Stimulated activated CD8-positive, alpha-beta memory T cell treated with anti-CD3 and anti-CD28 coated beads, Interleukin-7, amount 100 ng/mL, for 4 hours (primary cell): ENCODE results near the gene MRLN.
"Not testable (repeated sequence)": the region's sequence is repeated elsewhere in the genome, so short reads cannot be mapped to it uniquely, and the experiment has no call there.

Experiments used
- DNase-seq, 2 donors: peaks; one replicate each; pipeline ENCODE4 v3.0.0-alpha.2; 2020; ENCODE audit warnings: low read depth in 2 of 2

Gene MRLN

DNA sequence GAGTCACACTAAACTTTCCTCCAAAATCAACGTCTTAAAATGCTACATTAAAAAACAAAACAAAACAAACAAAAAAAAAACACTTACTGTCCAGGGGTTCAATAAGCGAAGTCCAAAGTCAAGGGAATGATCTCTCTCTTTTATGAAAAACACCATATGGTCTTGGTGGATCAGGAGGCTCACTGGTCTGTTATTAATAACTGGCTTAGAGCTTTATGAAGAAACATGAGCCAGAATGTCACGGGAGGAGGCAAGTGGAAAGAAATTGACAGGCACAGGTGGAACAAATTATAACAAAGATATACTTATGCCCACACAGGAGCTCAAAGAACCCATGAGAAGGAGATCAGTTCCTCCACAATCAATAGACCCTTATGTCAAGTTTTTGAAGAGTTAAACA is at the start of gene MRLN:
MRLN (minus strand) TSS at position 189 of the 400 bp plus-strand sequence.
- no peak for DNase-seq

DNA sequence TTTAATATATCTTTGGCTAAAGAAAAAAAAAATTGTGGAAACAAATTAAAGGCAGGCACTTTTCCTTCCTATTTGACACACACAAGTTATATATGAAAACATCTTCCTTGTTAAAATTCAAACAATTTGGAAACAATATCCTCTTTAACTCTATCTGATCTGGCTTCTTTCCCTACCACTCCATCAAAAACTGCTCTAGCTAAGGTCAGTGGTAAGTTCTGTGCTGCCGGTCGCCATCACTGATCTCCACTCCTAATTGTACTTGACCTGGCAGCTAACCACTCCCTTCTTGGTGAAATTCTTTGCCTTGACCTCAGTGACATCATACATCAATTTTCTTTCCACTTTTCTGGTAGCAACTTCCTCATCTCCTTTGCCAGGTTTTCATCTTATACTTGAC is 47.9 kb upstream of the MRLN start:
- no peak for DNase-seq

DNA sequence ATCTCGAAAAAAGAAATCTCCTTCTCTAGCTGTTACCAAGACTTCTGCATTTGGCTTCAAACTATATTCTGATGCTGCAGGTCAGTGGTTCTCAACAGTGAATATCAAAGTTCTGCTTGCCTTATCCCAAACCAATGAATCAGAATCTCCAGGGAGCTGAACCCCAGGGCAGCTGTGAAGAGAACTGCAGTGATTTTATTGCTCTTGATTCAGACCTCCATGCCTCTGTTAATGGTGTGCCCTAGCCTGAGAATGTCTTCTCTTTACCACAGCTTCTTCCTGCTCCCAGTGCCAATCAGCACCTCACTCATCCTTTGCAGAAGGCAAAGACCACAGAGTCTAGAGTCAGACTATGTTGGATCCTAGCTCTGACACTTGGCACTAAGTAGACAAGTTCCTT is 46.2 kb upstream of the MRLN start:
- no peak for DNase-seq

DNA sequence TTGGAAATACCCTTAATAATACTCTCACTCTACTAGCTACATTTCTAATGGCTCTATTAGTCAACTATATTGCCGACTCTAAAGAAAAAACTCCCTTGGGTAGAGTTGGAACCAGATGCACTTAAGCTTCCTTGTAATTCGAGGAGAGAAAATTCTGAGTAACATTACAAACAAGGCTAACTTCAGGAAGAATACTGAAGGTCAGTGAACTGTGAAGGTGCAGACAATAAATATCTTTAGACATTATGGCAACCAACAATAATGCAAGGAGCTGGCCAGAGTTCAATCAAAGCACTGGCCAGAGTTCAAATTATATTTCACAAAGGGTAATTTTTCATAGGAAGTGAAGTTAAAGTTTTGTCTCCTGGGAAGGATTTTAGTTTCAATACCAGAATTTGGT is 40.7 kb upstream of the MRLN start:
- DNase-seq: no peak

DNA sequence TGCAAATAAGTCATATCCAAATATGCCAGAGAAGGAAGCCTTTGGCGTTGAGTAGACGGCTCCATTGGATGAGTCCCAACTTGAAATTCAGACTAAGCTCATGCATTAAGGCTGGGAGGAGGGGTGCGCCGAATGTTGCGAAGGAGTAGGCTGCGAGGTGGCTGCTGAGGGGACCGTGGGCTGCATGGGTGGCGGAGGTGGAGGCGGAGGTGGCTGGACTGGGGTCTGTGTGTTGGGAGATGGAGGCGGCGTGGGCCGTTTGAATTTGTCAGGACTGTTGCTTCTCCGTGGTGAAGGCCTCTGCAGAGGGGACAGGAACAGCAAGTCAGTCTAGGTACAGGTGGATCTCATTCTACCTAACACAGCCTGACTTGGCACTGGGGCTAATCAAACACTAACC is 39.6 kb upstream of the MRLN start:
- DNase-seq: no peak

DNA sequence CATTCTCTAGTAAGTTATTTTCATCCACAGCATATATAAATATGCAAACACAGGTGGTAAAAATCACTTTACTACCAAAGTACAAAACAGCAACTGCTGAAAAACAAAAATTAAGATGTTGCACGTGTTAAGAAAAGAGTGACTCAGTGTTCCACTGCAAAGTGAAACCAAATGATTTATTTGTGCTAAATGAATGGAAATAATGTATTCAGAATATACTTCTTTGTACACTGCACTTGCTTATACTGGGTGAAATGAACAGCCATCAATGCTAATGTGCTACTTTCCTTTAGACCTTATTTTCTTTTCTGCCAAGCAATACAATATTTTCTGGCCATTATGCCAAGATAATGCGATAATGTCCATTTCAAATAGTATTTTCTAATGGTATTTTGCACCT is 38.3 kb upstream of the MRLN start:
- no peak for DNase-seq

DNA sequence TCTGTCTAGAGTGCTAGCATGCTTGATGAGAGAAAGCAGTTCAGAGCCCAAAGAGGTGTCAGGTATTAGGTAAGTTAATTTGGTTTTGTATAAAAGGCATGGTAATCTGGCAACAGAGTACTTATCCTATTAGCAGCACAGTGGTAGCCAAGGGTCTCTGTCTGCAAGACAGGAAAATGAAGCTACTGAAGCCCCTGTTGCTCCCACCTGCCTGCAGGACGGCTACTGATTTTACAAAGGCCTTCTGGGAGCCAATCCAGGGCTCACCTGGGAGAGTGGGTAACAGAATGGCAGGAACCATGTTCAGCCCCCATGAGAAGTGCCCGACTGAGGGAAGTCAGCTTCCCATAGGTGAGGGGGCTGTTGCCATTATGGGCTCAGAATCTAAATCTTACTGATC is 36.8 kb upstream of the MRLN start:
- DNase-seq: not testable (repeated sequence)

DNA sequence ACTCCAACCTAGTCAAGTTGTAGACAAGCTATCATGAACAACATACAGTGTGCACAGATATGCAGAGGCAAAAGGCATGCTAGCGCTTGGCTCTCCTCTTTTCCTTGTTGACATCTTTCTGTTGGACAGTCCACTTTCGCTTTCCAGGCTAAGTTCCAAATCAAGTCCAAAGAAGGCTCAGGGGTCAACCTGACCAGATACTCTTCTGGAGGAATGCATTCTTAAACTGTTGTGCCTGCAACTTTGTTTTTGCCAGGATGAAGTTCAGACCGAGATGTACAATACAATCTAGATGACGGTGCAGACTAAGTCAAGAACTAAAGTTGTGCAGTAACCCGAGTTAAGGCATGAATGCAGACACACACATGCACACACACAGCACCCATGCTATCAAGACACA is 35.7 kb upstream of the MRLN start:
- DNase-seq: not testable (repeated sequence)

DNA sequence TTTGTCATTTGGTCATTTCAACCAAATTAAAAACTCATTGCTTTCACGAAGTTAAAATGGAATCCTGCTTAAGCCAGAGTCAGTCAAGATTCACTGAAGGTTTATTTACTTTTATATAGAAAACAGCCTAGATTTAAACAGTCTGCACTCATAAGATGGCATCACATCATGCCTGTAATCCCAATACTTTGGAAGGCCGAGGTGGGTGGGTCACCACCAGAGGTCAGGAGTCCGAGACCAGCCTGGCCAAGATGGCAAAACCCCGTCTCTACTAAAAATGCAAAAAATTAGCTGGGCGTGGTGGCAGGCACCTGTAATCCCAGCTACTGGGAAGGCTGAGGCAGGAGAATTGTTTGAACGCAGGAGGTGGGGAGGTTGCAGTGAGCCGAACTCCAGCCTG is 33.8 kb upstream of the MRLN start:
- not testable (repeated sequence) for DNase-seq

DNA sequence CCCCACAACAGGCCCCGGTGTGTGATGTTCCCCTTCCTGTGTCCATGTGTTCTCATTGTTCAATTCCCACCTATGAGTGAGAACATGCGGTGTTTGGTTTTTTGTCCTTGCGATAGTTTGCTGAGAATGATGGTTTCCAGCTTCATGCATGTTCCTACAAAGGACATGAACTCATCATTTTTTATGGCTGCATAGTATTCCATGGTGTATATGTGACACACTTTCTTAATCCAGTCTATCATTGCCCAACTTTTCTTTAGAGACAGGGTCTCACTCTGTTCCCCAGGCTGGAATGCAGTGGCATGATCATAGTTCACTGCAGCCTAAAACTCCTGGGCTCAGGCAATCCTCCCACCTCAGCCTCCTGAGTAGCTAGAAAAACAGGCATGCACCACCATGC is 32.2 kb upstream of the MRLN start:
- DNase-seq: not testable (repeated sequence)

DNA sequence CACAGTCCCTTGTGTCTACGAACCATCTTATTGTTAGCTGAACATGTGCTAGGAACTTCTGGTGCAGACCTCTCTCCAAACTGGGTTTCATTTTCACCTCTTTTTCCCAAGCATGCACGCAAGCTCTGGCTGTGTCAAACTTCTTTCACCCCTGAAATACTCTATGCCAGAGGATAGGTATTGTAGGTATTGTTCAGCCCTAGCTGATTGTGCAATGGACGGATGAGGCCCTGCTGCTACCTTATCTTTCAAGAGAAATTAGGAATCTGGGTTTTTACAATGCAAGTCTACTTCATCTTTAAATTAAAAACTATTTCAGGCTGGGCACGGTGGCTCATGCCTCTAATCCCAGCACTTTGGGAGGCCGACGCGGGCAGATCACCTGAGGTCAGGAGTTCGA is 28.3 kb upstream of the MRLN start:
- no peak for DNase-seq

DNA sequence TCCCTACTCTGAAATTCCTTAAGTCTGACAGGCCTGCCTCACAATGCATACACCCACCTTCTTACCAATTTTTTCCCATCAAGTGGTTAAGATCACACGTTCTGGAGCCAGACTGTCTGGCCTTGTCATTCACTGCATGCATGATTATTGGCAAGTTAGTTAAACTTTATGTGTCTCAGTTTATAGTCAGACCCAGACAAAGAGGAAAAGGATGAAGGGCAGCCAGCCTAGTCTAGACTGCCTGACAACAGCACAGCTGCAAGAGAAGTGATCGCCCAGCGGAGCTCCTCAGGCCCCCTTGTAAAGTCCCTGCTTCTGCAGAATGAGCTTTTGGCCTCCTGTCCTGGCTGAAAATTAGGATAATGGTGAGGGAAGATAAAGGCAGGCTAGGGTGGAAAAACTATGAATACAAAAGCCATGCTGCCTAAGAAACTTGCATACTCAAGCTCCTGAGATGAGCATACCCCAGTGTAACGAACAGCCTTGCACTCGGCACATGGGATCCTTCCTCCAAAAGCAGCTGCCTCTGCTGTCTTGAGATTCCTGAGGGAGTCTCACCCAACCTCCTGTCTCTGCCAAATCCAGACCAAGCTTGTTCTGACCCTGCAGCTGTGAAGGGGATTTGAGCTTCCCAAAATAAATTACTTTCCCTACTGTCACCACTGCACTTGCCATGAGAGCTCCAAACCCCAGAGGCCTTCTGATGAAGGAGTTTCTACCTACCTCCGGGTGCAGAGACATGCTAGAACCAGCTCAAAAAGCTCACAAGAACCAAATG is 26.7 kb upstream of the MRLN start:
- no peak for DNase-seq

DNA sequence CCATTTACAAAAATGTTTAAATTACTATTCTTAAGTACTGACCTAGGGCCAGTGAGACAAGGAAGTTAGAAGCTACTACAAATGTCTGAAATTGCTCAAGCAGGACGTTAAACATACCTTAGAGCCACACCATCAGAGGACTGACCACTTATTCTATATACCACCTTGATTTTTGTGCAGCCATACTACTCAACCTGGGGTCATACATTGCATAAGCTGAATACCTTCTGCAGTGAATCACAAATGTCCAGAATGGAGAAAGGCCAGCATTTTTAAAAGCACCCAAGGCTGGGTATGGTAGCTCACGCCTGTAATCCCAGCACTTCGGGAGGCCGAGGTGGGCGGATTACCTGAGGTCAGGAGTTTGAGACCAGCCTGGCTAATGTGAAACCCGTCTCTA is 21.2 kb upstream of the MRLN start:
- DNase-seq: no peak

DNA sequence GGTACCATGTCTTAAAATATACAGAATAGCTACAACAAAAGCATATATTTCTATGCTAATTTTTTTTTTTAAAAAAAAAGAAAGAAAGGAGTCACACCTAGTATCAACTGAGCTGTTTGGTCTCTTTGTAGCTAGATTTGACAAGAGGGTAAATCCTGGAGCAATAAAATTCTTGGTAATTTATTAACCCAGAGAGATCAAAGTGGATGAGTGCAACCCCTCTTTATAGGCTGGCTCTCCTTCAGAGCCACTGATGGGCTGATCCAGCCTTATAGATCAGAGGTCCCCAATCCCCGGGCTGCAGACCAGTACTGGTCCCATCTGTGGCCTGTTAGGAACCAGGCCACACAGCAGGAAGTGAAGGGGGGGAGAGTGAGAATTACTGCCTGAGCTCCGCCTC is 19.8 kb upstream of the MRLN start:
- DNase-seq: no peak

DNA sequence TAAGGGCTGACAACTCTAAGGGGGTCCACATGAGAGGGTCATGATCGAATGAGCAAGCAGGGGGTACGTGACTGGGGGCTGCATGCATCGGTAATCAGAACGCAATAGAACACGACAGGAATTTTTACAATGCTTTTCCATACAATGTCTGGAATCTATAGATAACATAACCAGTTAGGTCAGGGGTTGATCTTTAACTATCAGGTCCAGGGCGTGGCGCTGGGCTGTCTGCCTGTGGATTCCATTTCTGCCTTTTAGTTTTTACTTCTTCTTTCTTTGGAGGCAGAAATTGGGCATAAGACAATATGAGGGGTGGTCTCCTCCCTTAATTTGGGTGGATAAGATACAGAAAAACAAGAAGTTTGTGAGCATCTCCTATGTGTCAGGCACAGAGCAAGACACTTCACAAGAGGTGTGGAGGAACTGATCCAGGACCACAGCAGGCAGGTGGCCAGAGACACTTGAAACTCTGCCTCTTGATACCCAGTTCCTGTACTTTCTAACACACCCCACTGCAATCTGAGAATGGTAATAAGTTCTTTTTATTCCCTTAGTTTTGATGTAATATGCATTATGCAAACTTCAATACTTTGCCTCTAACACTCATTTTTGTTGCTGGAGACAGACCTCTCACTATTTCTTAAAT is 18.0 kb upstream of the MRLN start:
- no peak for DNase-seq

DNA sequence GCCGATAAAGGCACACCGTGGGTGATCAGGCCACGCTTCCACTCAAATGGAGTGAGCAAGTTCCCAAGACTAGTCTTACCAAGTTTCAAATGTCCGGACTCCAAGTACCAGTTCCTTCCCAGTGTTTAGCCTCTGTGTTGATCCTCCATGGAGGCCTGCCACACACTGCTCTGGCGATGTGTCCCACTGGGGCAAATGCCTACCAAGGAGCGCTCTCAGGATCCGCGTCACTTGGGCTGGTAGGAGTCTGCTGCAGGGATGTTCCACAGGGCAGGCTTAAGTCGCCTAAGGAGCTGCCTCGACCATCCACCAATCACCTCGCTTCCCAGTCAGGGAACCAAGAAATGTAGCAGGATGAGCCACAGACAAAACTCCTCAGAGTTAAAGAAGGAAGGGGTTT is 17.4 kb upstream of the MRLN start:
- no peak for DNase-seq

DNA sequence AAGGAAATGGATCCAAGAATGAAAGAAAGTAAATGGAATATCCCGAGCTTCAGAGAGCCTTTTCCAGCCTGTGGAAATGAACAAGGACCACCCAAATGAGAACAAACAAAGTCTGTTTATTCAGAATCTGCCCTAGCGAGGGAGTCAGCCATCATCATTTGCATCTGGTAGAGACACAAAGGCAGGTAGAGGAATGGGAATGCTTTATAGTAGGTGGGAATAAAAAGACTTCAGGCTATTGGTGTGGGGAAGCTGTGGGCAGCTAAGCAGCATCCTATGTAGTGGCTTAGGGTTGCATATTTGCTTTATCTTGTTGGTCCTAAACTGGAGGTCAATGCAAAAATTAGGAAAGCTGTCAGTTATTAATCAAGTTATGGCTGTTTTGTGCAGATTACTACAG is 9.2 kb upstream of the MRLN start:
- no peak for DNase-seq

DNA sequence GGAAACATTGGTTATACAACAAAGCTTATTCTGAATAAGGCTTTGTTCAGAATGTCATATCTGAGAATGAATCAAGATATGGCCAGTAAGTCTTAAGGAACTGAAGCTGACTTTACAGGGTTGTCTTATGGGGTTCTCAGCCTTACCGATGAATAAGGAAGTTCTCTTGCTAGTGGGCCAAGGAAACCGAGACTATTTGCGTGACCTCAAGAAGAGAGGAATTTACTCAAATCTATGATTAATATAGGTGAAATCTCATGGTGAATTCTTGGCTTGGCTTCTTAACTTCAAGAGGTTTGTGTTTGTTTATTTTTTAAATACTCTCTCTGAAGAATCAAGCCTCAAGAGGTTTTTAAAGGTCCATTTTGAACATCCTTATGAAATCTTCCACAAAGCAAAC is 4.7 kb upstream of the MRLN start:
- no peak for DNase-seq

DNA sequence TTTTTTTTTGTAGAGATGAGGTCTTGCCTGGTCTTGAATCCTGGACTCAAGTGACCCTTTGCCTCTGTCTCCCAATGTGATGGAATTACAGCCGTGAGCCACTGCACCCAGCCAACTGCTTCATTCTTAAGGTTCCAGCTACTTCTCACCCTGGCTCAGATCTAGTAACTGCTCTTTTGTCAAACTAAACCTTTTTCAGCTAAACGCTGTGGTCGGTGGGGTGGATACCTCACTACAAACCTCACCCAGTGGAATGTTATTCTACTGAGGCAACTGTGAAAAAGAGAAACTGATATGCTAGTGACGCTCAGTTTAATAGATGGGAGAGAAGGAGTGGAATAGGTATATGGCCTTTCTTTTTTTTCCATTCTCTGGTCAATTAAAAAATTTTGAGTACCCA is 1.7 kb upstream of the MRLN start:
- no peak for DNase-seq

DNA sequence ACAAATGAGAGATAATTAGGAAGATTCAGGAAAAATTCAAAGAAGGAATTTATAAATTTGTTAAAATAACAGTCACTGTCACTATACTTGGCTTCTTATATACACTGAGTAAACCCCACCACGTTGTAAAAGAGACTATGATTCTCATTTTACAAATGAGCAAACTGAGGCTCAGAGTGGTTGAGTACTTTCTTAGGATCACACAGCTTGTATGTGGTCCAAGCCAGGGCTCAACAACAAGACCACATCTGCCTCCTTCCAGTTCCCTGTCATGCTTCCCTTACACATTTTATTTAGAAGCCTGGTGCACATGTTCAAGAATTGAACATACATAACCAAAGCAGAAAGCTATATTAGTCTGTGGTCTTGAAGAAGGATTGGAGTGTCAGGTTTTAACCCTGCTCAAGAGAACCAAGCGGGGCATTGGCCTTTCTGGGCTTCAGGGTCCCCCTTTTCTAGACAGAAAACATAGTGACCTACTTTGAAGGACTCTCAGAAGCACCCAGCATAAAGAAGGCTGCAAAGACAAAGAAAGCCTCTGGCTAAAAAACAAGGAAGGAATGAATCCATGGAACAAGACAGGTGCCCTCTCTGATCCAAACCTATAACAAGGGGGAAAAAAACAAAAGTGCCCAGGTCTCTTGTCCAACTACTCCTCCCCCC is 846 bp downstream of the MRLN start:
- DNase-seq: no peak

DNA sequence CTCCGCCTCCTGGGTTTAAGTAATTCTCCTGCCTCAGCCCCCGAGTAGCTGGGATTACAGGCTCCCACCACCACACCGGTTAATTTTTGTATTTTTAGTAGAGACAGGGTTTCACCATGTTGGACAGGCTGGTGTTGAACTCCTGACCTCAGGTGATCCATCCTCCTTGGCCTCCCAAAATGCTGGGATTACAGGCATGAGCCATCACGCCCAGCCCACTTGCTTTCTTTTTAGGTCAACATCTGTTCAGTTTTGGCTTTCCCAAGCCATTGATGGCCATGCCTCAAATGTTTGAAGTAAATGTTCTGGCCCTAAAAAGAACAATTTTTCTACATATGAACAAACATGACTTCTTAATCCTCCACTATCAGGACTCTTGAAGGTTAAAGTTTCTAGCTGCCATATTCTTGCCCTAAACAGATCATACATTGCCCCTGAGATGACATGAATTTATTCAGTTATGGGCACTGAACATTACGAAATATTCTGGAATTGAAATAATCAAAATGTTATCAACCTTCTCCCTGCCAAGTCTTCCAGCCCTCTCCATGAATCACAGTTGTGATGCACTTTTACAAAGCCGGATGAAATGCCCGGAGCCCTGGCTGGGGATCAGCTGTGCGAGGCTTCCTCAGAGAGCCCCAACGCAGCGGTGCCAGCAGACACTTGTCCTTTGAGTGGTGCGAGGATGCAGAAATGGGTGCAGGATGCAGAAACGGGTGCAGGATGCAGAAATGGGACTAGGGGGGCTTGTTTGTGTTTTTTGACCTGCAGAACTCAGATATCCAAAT is 2.9 kb downstream of the MRLN start:
- no peak for DNase-seq

DNA sequence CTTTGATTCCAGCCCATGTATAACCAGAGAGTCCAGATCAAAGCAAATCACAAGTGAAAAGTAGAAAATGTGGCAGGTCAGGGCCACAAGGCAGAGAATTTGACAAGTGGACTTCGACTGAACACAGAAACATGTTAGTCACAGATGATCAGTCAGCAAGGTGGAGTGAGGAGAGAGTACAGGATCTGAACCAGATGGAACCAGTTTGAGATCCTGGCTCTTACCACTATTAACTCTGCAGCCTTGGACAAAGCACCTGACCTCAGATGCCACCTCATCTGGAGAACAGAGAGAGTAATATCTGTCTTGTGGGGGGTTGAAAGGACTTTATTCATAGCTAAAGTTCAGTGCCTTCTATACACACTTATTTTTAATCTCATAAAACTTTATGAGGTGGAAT is 4.4 kb downstream of the MRLN start:
- no peak for DNase-seq
